Gastrocnemius medialis (tissue), 4 donors: ENCODE results near the gene DUSP15.

ENCODE experiments used
- POLR2A ChIP-seq, 2 donors: fragments of 450-650 bp; IDR thresholded peaks; one replicate each; pipeline ENCODE4 v1.6.1; 2017; ENCODE audit warnings: antibody characterized with exemption in 2 of 2, mild to moderate bottlenecking in 2 of 2, moderate library complexity in 2 of 2
- TF ChIP-seq, protein P1 (sequence below), 5 experiments: fragments of 450-650 bp in 3 of 5; fragments of 200-600 bp in 2 of 5; sonication (generic) in 2 of 5; IDR thresholded peaks in 4 of 5; conservative IDR thresholded peaks in 1 of 5; 1 replicate in 4 of 5; 2 replicates in 1 of 5; pipeline ENCODE4 v1.5.1; 2016 to 2019; ENCODE audit warnings: antibody characterized with exemption in 5 of 5, mild to moderate bottlenecking in 3 of 5, moderate library complexity in 3 of 5

DNA sequence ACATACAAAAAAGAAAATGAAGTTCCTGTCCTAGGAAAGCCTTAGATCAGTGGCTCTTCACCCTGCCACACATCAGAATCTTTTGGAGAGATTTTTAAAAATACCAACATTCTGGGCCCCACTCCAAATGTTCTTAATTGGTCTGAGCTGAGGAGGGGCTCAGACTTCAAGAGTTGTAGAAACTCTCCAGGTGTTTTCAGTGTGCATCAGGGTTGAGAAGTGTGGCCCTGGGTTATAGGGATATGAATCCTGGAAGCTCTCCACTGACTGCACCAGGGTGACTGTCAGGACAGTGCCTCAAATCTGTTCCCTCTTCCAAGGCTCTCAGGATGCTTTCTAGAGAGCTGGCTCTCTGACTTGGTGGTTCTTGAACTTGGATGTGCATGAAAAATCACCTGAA is 56.7 kb downstream of the DUSP15 start:
- TF ChIP-seq, protein P1, sequence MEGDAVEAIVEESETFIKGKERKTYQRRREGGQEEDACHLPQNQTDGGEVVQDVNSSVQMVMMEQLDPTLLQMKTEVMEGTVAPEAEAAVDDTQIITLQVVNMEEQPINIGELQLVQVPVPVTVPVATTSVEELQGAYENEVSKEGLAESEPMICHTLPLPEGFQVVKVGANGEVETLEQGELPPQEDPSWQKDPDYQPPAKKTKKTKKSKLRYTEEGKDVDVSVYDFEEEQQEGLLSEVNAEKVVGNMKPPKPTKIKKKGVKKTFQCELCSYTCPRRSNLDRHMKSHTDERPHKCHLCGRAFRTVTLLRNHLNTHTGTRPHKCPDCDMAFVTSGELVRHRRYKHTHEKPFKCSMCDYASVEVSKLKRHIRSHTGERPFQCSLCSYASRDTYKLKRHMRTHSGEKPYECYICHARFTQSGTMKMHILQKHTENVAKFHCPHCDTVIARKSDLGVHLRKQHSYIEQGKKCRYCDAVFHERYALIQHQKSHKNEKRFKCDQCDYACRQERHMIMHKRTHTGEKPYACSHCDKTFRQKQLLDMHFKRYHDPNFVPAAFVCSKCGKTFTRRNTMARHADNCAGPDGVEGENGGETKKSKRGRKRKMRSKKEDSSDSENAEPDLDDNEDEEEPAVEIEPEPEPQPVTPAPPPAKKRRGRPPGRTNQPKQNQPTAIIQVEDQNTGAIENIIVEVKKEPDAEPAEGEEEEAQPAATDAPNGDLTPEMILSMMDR (IDR thresholded peaks at IDR 0.05 in 4 of 5, conservative IDR thresholded peaks at IDR 0.05 in 1 of 5): no peak
- no peak for TF ChIP-seq POLR2A (IDR thresholded peaks at IDR 0.05)
